Type B pancreatic cell (in vitro differentiated cells): Measurements from ENCODE around the gene ZFYVE19. TPM values are rescaled to one million over a fixed set of nuclear protein-coding genes. Genes with fewer than 3 reads are reported as not detected.

Source experiments
- DNase-seq: peaks from one replicate; pipeline ENCODE4 v3.0.0; 2021; ENCODE audit warnings: mixed read lengths; ENCODE audit not compliant: unreplicated experiment; ENCODE audit errors: extremely low spot score
- H3K27ac Mint-ChIP-seq: 2 replicates; pipeline ENCODE4 v1.8.0; 2021; ENCODE audit warnings: mild to moderate bottlenecking, mixed read lengths
- H3K27me3 Mint-ChIP-seq: 2 replicates; pipeline ENCODE4 v1.8.0; 2021; ENCODE audit warnings: mixed read lengths
- H3K36me3 Mint-ChIP-seq: 2 replicates; pipeline ENCODE4 v1.8.0; 2021; ENCODE audit warnings: mixed read lengths
- H3K4me1 Mint-ChIP-seq: one replicate; pipeline ENCODE4 v1.8.0; 2021; ENCODE audit warnings: mixed read lengths; ENCODE audit not compliant: unreplicated experiment
- H3K4me3 Mint-ChIP-seq: 2 replicates; pipeline ENCODE4 v1.8.0; 2021; ENCODE audit warnings: mild to moderate bottlenecking, mixed read lengths
- H3K9me3 Mint-ChIP-seq: 2 replicates; pipeline ENCODE4 v1.8.0; 2021; ENCODE audit warnings: mixed read lengths
- CTCF ChIP-seq: fragments of 200-600 bp; sonication (generic); conservative IDR thresholded peaks from 2 replicates; pipeline ENCODE4 v1.5.0; 2021; ENCODE audit warnings: antibody characterized with exemption, mild to moderate bottlenecking
- total RNA-seq: library from RNA; stranded (reverse); gene quantifications from 2 replicates; pipeline ENCODE4 v1.2.1, GENCODE V29; 2021; ENCODE audit warnings: low replicate concordance

Gene ZFYVE19
- total RNA-seq, 1 donor from 2014 or later = 31.6 TPM

GRCh38 chr15:40830884-40831283, 24.0 kb downstream of the ZFYVE19 start:
- peaks cover 2% of the 10 kb centered on the region for H3K4me1 Mint-ChIP-seq
- H3K4me3 Mint-ChIP-seq = no peak overlapping the region
- H3K27ac Mint-ChIP-seq = no peak overlapping the region
- no peaks in the 10 kb centered on the region for H3K9me3 Mint-ChIP-seq
- TF ChIP-seq CTCF = no peak
- DNase-seq = no peak
- peaks cover 7% of the 10 kb centered on the region for H3K36me3 Mint-ChIP-seq
- H3K27me3 Mint-ChIP-seq = no peaks in the 10 kb centered on the region

GRCh38 chr15:40831861-40832260, 25.0 kb downstream of the ZFYVE19 start:
- Mint-ChIP-seq H3K27ac (no peak overlapping the region), H3K27me3 (no peaks in the 10 kb centered on the region), H3K4me3 (no peak overlapping the region), H3K4me1 (no peaks in the 10 kb centered on the region), H3K36me3 (peaks cover 7% of the 10 kb centered on the region), H3K9me3 (no peaks in the 10 kb centered on the region)
- no peak for DNase-seq
- TF ChIP-seq CTCF = no peak

GRCh38 chr15:40832903-40833302, 26.0 kb downstream of the ZFYVE19 start:
- no peak for TF ChIP-seq CTCF
- no peaks in the 10 kb centered on the region for H3K9me3 Mint-ChIP-seq
- H3K36me3 Mint-ChIP-seq = peaks cover 7% of the 10 kb centered on the region
- H3K27ac Mint-ChIP-seq = no peak overlapping the region
- DNase-seq = no peak
- no peaks in the 10 kb centered on the region for H3K27me3 Mint-ChIP-seq
- no peak overlapping the region for H3K4me3 Mint-ChIP-seq
- no peaks in the 10 kb centered on the region for H3K4me1 Mint-ChIP-seq

GRCh38 chr15:40836020-40836419, 29.1 kb downstream of the ZFYVE19 start:
- Mint-ChIP-seq H3K4me1 (no peaks in the 10 kb centered on the region), H3K27ac (no peak overlapping the region), H3K27me3 (peaks cover 5% of the 10 kb centered on the region), H3K4me3 (no peak overlapping the region), H3K36me3 (peaks cover 7% of the 10 kb centered on the region), H3K9me3 (no peaks in the 10 kb centered on the region)
- DNase-seq = no peak
- no peak for TF ChIP-seq CTCF

- Mint-ChIP-seq H3K36me3 (no peaks in the 10 kb centered on the region), H3K4me1 (no peaks in the 10 kb centered on the region), H3K9me3 (no peaks in the 10 kb centered on the region), H3K4me3 (no peak overlapping the region), H3K27ac (no peak overlapping the region), H3K27me3 (peaks cover 28% of the 10 kb centered on the region)
- DNase-seq = no peak
- TF ChIP-seq CTCF = no peak
These were observed 31.9 kb downstream of the ZFYVE19 start for GRCh38 chr15:40838756-40839155.

GRCh38 chr15:40841741-40842140, 34.9 kb downstream of the ZFYVE19 start:
- H3K36me3 Mint-ChIP-seq = peaks cover 7% of the 10 kb centered on the region

More at GRCh38 chr15:40841741-40842140, 34.9 kb downstream of the ZFYVE19 start:
- Mint-ChIP-seq H3K9me3 (no peaks in the 10 kb centered on the region), H3K4me1 (no peaks in the 10 kb centered on the region), H3K4me3 (no peak overlapping the region), H3K27ac (no peak overlapping the region), H3K27me3 (peaks cover 46% of the 10 kb centered on the region)
- TF ChIP-seq CTCF = no peak
- no peak for DNase-seq
